Right atrium auricular region (tissue), 2 donors: ENCODE data around the gene SORD. TPM values are rescaled to one million over a fixed set of nuclear protein-coding genes. Genes with fewer than 3 reads are reported as not detected.

Source experiments
- DNase-seq: peaks from one replicate; pipeline ENCODE4 v3.0.0-alpha.2; 2019; ENCODE audit warnings: low spot score
- H3K27ac ChIP-seq, 2 donors: fragments of 200-600 bp; sonication (generic); 1 replicate in 1 of 2; 2 replicates in 1 of 2; pipeline ENCODE4 v1.5.1; 2016 to 2019
- H3K27me3 ChIP-seq, 2 donors: fragments of 200-600 bp; sonication (generic); one replicate each; pipeline versions ENCODE4 v1.5.1 to v1.6.0; 2017 to 2019
- H3K36me3 ChIP-seq: fragments of 200-600 bp; sonication (generic); one replicate; pipeline ENCODE4 v1.5.1; 2016
- H3K4me1 ChIP-seq, 2 donors: fragments of 200-600 bp; sonication (generic); one replicate each; pipeline versions ENCODE4 v1.5.1 to v1.6.0; 2017 to 2019
- H3K4me3 ChIP-seq, 2 donors: fragments of 200-600 bp; sonication (generic); 1 replicate in 1 of 2; 2 replicates in 1 of 2; pipeline ENCODE4 v1.5.1; 2017 to 2019; ENCODE audit warnings: mild to moderate bottlenecking in 1 of 2, moderate library complexity in 1 of 2
- H3K9me3 ChIP-seq, 2 donors: fragments of 200-600 bp; sonication (generic); one replicate each; pipeline ENCODE4 v1.5.1; 2019
- CTCF ChIP-seq, 2 donors: fragments of 200-600 bp; sonication (generic); IDR thresholded peaks; one replicate each; pipeline ENCODE4 v1.5.1; 2019; ENCODE audit warnings: antibody characterized with exemption in 2 of 2
- total RNA-seq, 2 donors: library from RNA; depleted of rRNA; stranded (reverse); fragments of >200 nt; gene quantifications; one replicate each; pipeline ENCODE4 v1.1.0, GENCODE V29; 2016

SORD gene
- total RNA-seq, 2 donors from 2014 or later, result 5.7 to 9.0 TPM

- Histone ChIP-seq H3K27me3 (peaks cover 0 to 14% of the 10 kb centered on the region in 2 donors), H3K4me3 (no peak overlapping the region), H3K36me3 (no peaks in the 10 kb centered on the region), H3K9me3 (no peaks in the 10 kb centered on the region), H3K4me1 (peaks cover 0 to 16% of the 10 kb centered on the region in 2 donors), H3K27ac (no peak overlapping the region)
- DNase-seq, result no peak
- TF ChIP-seq CTCF (IDR thresholded peaks at IDR 0.05), result no peak
Measured at GRCh38 chr15:45121020-45121419, 98.0 kb downstream of the SORD start.

GRCh38 chr15:45121706-45122417, 98.9 kb downstream of the SORD start:
- DNase-seq, result no peak
- Histone ChIP-seq H3K27me3 (peaks cover 0 to 6% of the 10 kb centered on the region in 2 donors), H3K4me3 (no peak overlapping the region), H3K9me3 (no peaks in the 10 kb centered on the region), H3K36me3 (no peaks in the 10 kb centered on the region), H3K4me1 (peaks cover 0 to 11% of the 10 kb centered on the region in 2 donors), H3K27ac (no peak overlapping the region)
- TF ChIP-seq CTCF (IDR thresholded peaks at IDR 0.05), result no peak

GRCh38 chr15:45122719-45123118, 99.7 kb downstream of the SORD start:
- Histone ChIP-seq H3K27ac (no peak overlapping the region), H3K36me3 (no peaks in the 10 kb centered on the region), H3K27me3 (no peaks in the 10 kb centered on the region), H3K4me3 (no peak overlapping the region), H3K9me3 (no peaks in the 10 kb centered on the region), H3K4me1 (peaks cover 0 to 3% of the 10 kb centered on the region in 2 donors)
- no peak for DNase-seq
- no peak for TF ChIP-seq CTCF (IDR thresholded peaks at IDR 0.05)

- no peaks in the 10 kb centered on the region for H3K36me3 ChIP-seq
- H3K9me3 ChIP-seq, result no peaks in the 10 kb centered on the region
- DNase-seq, result no peak
- H3K4me1 ChIP-seq, result no peaks in the 10 kb centered on the region
- no peak for TF ChIP-seq CTCF (IDR thresholded peaks at IDR 0.05)
- no peaks in the 10 kb centered on the region for H3K27me3 ChIP-seq
- no peak overlapping the region for H3K4me3 ChIP-seq
- H3K27ac ChIP-seq, result no peak overlapping the region
Measured at GRCh38 chr15:45123397-45123796, 100.4 kb downstream of the SORD start.

GRCh38 chr15:45126535-45127158, 103.7 kb downstream of the SORD start:
- Histone ChIP-seq H3K9me3 (no peaks in the 10 kb centered on the region), H3K4me3 (no peak overlapping the region), H3K27ac (no peak overlapping the region), H3K27me3 (peaks cover 0 to 6% of the 10 kb centered on the region in 2 donors), H3K4me1 (peaks cover 0 to 15% of the 10 kb centered on the region in 2 donors), H3K36me3 (no peaks in the 10 kb centered on the region)
- TF ChIP-seq CTCF (IDR thresholded peaks at IDR 0.05), result peak in 1 of 2 donors; percentile 63
- DNase-seq, result no peak

Other genes starting within 250 kb of the SORD start
- not detected for gene TERB2, start 66.5 kb upstream of the SORD start, total RNA-seq
- under 1 TPM; 0.08 to 0.11 TPM for gene DUOX2, start 91.0 kb downstream of the SORD start, total RNA-seq
- gene DUOXA2, start 91.1 kb downstream of the SORD start, total RNA-seq, result not detected
- 1 to 10 TPM in 1 of 2 donors, under 1 TPM in 1; 0.41 to 2.7 TPM for gene DUOXA1, start 106.7 kb downstream of the SORD start, total RNA-seq
- gene DUOX1, start 106.8 kb downstream of the SORD start, total RNA-seq, result 1 to 10 TPM; 1.1 to 3.6 TPM
- 10 to 100 TPM in 1 of 2 donors, 1 to 10 TPM in 1; 4.7 to 12.0 TPM for gene SHF, start 164.8 kb downstream of the SORD start, total RNA-seq
- gene SLC28A2, start 229.0 kb downstream of the SORD start, total RNA-seq, result not detected